Muscle layer of duodenum (tissue), 2 donors: ENCODE data around the gene MYO16.
"Not testable (repeated sequence)": the region's sequence is repeated elsewhere in the genome, so short reads cannot be mapped to it uniquely, and the experiment has no call there.

Source experiments
- H3K27ac ChIP-seq: one replicate; pipeline ENCODE4 v1.7.0; 2013; ENCODE audit warnings: mild to moderate bottlenecking, low read length
- H3K27me3 ChIP-seq: one replicate; pipeline ENCODE4 v1.7.0; 2013; ENCODE audit warnings: low read depth, mild to moderate bottlenecking, control low read depth, low read length
- H3K36me3 ChIP-seq, 2 donors: one replicate each; pipeline ENCODE4 v1.7.0; 2013; ENCODE audit warnings: low read length in 2 of 2, control low read depth in 1 of 2, mild to moderate bottlenecking in 1 of 2; ENCODE audit not compliant: insufficient read depth in 2 of 2, control insufficient read depth in 1 of 2
- H3K4me1 ChIP-seq, 2 donors: one replicate each; pipeline ENCODE4 v1.7.0; 2013; ENCODE audit warnings: low read length in 2 of 2, mild to moderate bottlenecking in 2 of 2, control low read depth in 1 of 2, moderate library complexity in 1 of 2; ENCODE audit not compliant: insufficient read depth in 2 of 2, control insufficient read depth in 1 of 2
- H3K4me3 ChIP-seq, 2 donors: one replicate each; pipeline ENCODE4 v1.7.0; 2013; ENCODE audit warnings: low read length in 2 of 2, low read depth in 1 of 2, mild to moderate bottlenecking in 1 of 2
- H3K9me3 ChIP-seq, 2 donors: one replicate each; pipeline ENCODE4 v1.7.0; 2013; ENCODE audit warnings: low read length in 2 of 2, control low read depth in 1 of 2, mild to moderate bottlenecking in 1 of 2; ENCODE audit not compliant: control insufficient read depth in 1 of 2
- donor health status: healthy.

Gene MYO16

DNA sequence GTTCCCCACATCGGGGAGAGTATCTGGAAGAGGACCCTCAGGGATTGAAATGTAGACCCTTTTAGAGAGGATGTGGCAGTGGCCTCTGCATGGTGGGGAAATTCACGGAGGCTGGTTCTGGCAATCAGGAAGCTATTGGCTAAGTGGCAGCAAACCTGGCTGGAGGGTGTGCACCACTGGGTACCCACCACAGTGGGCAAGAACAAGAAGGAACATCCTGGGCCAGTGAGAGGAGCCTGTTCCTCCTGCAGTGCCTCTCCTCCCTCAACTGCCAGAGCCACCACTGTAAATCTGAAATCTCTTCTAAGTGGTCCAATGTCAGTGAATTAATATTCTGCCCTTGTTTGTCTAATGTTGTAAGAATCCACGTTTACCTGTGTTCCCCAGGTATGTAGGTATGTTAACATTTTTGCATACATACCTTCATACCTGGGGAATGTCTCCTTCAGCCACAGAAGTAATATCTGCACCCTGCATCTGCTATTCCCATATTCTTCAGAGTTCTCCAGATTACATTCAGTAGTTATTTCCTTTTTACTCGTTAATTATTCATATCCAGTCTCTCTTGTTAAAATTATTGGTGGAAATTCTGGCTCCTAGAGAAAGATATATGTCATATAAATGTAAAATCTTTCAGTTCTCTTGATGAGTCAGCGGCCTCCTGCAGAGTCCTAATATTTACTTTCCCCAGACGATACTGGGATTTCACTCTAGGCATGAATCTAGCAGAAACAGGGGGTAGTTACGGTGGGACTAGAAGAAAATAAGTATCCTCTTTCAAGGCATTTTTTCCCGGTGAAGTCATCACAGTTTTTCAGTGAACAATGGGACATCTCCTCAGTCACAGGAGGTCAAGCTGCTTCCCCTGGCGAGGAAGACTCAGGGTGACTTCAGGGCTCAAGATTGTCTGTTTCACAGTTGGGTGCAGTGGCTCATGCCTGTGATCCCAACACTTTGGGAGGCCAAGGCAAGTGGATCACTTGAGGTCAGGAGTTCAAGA is 148.3 kb downstream of the MYO16 start:
- no peaks in the 10 kb centered on the region for H3K36me3 ChIP-seq
- no peaks in the 10 kb centered on the region for H3K9me3 ChIP-seq
- H3K27ac ChIP-seq, result no peak overlapping the region
- H3K27me3 ChIP-seq, result no peaks in the 10 kb centered on the region
- no peak overlapping the region for H3K4me3 ChIP-seq
- H3K4me1 ChIP-seq, result no peaks in the 10 kb centered on the region

DNA sequence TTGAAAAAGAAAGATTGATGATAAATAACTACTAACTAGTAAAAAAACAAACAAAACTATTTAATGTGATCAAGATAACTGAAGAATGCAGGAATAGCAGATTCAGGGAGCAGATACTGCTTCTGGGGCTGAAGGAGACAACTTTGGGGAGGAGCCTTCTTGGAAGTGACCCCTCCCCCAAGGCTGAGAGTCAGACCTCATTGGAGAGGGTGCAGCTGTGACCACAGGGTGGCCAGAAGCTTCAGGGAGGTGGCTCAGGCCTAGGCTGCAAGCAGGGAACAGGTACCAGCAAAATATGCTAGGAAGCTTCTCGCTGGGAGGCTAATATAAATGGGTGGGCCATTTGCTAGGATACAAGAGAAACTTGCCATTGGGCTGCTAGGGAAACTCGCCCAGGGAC is 149.9 kb downstream of the MYO16 start:
- Histone ChIP-seq H3K36me3 (no peaks in the 10 kb centered on the region), H3K4me3 (no peak overlapping the region), H3K4me1 (no peaks in the 10 kb centered on the region), H3K27ac (no peak overlapping the region), H3K9me3 (no peaks in the 10 kb centered on the region), H3K27me3 (no peaks in the 10 kb centered on the region)

DNA sequence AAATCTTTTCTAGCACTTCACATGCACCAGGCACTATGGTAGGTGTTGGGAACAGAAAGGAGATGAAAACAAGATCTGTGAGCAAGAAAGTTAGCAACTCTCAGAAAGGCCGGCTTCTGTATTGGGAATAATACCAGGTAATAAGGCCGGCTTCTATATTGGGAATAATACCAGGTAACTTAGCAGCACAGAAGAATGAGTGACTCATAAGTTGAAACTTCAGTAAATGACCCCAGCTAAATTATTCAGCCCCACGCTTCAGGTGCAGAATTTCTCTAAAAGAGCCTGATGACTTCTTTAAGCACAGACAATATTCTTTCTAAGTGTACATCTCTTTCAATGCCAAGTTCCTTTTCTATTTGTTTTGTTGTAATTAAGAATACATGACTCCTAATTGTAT is 151.3 kb downstream of the MYO16 start:
- H3K4me3 ChIP-seq, result no peak overlapping the region
- no peaks in the 10 kb centered on the region for H3K9me3 ChIP-seq
- no peaks in the 10 kb centered on the region for H3K27me3 ChIP-seq
- H3K4me1 ChIP-seq, result no peaks in the 10 kb centered on the region
- no peak overlapping the region for H3K27ac ChIP-seq
- no peaks in the 10 kb centered on the region for H3K36me3 ChIP-seq

DNA sequence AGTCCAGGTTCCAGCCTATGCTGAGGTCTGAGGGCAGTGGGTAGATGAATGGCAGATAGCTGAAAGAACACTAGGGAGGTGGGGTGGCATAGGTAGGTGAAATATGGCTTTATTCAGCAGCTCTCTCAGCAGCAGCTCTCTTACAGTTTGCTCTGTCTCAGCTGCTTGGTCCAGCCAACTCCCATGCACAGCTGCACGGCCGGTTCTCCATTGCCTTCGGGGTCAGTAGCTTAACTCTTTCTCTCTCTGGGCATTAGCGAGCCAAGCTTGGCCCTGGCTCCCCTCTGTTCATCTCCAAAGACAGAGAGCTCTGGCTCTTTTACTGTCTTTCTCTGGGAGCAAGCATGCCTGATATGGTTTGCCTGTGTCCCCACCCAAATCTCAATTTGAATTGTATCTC is 151.9 kb downstream of the MYO16 start:
- Histone ChIP-seq H3K27ac (no peak overlapping the region), H3K27me3 (no peaks in the 10 kb centered on the region), H3K36me3 (no peaks in the 10 kb centered on the region), H3K4me1 (no peaks in the 10 kb centered on the region), H3K4me3 (no peak overlapping the region), H3K9me3 (no peaks in the 10 kb centered on the region)

DNA sequence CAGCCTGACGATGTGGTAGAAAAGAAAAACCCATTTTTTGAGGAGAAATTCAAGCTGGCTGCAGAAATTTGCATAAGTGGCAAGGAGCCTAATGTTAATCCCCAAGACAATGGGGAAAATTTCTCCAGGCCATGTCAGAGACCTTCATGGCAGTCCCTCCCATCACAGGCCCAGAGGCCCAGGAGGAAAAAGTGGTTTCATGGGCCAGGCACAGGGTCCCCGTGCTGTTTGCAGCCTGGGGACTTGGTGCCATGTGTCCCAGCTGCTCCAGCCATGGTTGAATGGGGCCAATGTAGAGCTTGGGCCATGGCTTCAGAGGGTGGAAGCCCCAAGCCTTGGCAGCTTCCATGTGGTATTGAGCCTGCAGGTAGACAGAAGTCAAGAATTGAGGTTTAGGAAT is 153.1 kb downstream of the MYO16 start:
- H3K27ac ChIP-seq, H3K4me3 ChIP-seq, H3K9me3 ChIP-seq, H3K27me3 ChIP-seq, H3K4me1 ChIP-seq, H3K36me3 ChIP-seq: not testable (repeated sequence)

DNA sequence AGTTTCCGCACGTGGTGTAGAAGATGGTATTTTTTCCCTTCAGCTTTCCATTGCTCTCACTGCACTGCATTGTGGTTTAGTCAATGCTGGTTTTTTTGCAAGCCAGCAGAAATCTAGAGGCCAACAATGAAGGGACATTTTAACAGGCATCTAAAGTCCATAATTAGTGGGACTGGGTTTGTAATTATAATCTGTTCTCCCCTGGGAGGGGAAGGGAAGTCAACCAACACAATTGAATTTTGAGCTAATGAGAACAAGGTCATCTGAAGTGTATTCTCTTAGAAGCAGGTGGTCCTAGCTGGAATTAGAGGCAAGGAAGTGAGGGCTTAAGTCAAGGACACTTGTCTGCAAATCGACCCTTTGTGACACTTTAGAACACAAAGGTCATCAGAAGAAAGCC is 156.4 kb downstream of the MYO16 start:
- H3K9me3 ChIP-seq, result no peaks in the 10 kb centered on the region
- no peaks in the 10 kb centered on the region for H3K27me3 ChIP-seq
- H3K36me3 ChIP-seq, result no peaks in the 10 kb centered on the region
- no peaks in the 10 kb centered on the region for H3K4me1 ChIP-seq
- H3K4me3 ChIP-seq, result no peak overlapping the region
- no peak overlapping the region for H3K27ac ChIP-seq

DNA sequence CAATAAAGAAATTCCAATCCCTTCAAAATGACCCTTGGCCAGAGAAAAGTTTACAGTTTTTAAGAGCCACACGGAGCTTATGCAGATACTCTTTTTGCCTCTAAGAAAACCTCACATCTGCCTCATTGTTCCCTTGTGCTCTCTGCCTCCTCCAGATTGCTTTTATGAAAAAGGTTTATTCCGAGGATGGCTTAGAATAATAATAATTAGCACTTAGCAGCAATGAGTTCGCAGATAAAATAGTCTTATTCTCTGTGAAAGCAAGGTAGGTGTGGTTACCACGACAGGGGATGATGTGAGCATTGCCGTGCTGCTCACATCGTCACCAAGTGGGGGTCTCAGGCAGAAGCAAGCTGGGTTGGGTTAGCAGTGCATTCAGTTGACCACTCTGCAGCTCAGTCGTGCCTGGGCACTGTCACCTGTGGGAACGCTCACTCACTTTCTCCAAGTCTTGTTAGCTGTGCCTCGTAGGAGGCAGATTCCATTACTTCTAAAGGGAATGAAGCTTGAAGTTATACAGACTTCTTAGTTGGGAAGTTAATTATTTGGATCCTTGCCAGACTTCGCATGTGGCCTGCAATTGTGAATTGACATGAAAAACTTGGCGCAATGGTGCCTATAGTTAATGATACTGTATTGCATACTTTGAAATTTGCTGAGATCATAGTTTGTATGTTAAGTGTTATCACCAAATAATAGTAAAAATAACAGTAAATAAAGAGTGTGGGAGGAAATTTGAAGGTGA is 157.2 kb downstream of the MYO16 start:
- no peaks in the 10 kb centered on the region for H3K27me3 ChIP-seq
- H3K4me3 ChIP-seq, result no peak overlapping the region
- H3K4me1 ChIP-seq, result no peaks in the 10 kb centered on the region
- no peak overlapping the region for H3K27ac ChIP-seq
- no peaks in the 10 kb centered on the region for H3K9me3 ChIP-seq
- H3K36me3 ChIP-seq, result no peaks in the 10 kb centered on the region

DNA sequence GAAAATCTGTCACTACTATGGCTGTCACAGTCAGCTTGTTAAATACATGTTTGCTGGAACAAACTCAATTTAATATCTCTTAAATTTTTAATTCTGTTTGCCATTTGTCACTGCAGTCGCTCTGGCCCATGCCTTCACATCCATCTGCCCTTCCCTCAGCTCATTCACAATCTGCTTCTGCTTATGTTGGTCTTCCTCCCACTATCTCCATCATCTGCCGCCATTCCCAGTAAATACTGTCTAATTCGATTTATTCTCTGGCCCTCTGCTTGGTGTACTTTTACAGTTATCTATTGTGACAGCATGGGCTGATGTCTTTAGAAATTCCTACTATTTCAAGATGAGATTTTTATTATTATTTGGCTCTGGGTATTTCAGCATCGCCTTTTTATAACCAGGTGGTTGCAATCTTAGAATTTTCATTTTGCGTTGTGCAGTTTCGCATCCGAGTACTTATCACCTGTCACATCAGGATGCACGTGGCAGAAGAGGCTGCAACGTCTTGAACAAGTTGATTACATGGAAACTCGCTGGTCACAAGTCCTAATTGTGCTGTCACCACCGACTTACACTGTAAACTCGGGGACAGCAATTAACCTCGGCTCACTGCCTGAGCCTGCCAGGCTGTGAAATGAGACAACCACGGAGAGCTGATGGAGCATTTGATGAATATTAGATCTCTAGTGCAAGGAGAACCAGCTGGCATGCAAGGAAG is 158.4 kb downstream of the MYO16 start:
- Histone ChIP-seq H3K27me3 (no peaks in the 10 kb centered on the region), H3K4me1 (no peaks in the 10 kb centered on the region), H3K4me3 (no peak overlapping the region), H3K27ac (no peak overlapping the region), H3K36me3 (no peaks in the 10 kb centered on the region), H3K9me3 (no peaks in the 10 kb centered on the region)

DNA sequence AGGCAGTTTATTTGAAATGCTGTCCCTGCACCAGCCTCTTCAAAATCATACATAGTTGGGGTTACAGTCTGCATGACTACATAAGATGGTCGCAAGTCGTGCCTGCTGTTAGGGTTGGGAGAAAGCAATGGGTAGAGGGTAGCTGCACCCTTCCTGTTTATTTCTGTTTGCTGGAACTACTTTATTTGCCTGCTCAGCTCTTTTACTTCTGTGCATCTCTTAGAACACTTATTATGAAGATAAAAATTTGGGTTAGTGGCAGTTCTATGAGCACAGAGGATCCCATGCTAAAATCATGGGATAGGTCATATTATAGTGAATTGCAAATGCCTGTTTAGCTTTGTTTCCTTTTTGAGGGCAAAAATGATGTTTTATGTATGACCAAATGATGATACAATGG is 160.1 kb downstream of the MYO16 start:
- Histone ChIP-seq H3K27ac (no peak overlapping the region), H3K27me3 (no peaks in the 10 kb centered on the region), H3K9me3 (no peaks in the 10 kb centered on the region), H3K4me3 (no peak overlapping the region), H3K36me3 (no peaks in the 10 kb centered on the region), H3K4me1 (no peaks in the 10 kb centered on the region)

DNA sequence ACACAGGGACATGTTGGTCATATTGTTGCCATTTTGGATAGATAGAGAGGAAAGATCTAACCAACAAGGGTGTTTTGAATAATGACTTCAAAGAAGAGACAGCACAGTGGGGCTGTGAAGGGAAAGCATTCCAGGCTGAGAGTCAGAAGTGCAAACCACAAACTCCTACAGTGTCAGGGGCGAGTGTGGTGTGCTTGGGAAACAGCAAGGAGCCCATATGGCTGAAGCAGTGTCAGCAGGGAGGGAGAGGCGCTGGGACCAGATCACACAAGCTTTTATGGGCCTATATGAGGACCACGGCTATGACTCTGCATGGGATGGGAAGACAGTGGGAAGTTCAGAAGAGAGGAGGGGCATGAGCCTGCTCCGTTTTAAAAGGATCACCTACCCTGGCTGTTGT is 166.4 kb downstream of the MYO16 start:
- no peaks in the 10 kb centered on the region for H3K4me1 ChIP-seq
- no peaks in the 10 kb centered on the region for H3K36me3 ChIP-seq
- no peaks in the 10 kb centered on the region for H3K9me3 ChIP-seq
- no peak overlapping the region for H3K27ac ChIP-seq
- H3K27me3 ChIP-seq, result no peaks in the 10 kb centered on the region
- H3K4me3 ChIP-seq, result no peak overlapping the region

DNA sequence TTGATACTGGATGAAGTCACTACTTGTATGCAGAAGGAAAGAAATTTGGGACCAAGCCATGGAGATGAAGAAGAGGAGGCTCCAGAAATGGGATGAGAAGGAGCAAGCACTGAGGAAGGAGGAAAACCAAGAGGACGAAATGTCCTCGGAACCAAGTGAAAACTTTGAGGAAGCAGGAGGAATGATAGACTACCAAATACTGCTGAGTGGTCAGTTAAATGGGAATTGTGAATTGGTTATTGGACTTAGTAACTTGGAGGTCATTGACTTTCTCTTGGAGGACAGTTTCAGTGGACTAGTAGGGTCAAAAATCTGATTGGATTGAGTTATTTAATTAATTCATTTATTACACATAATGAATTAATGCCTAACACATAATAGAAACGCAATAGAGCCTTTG is 167.9 kb downstream of the MYO16 start:
- no peak overlapping the region for H3K4me3 ChIP-seq
- H3K27me3 ChIP-seq, result no peaks in the 10 kb centered on the region
- no peaks in the 10 kb centered on the region for H3K4me1 ChIP-seq
- no peaks in the 10 kb centered on the region for H3K9me3 ChIP-seq
- no peak overlapping the region for H3K27ac ChIP-seq
- H3K36me3 ChIP-seq, result no peaks in the 10 kb centered on the region
